ENCODE results near the gene VWA7.

The VWA7 gene

DNA sequence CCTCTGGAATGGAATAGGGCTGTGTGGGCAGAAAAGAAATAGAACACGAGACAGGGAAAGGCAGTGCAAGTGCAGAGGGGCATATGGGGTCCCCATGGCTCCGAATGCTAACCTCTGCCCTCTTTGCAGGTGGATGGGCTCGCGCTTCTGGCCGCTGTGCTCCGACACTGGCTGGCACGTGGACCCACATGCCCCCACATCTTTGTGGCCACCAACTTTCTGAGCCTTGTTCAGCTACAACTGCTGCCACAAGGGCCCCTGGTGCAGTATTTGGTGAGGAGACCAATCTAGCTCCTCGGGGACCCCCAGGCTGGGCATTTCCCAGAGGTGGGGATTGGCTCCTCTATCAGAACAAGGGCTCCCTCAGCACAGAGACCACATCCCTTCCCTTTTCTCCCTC is 15.8 kb downstream of the VWA7 start:
- Histone ChIP-seq H3K36me3 (ENCODE audit: control insufficient read depth, insufficient read depth, low read length) (no peaks in the 10 kb centered on the region), H3K9me3 (ENCODE audit: control insufficient read depth, low read length) (no peaks in the 10 kb centered on the region), H3K79me2 (no peaks in the 10 kb centered on the region), H3K9ac (no peak overlapping the region), H3K27me3 (ENCODE audit: control insufficient read depth, insufficient read depth, low read length) (no peaks in the 10 kb centered on the region), H3K4me1 (no peaks in the 10 kb centered on the region), H3K27ac (no peak overlapping the region), H2AFZ (no peak overlapping the region), H3K4me2 (ENCODE audit: low read length) (no peak overlapping the region), H3K4me3 (ENCODE audit: low read depth, low read length) (no peak overlapping the region)
- TF ChIP-seq, protein P1, sequence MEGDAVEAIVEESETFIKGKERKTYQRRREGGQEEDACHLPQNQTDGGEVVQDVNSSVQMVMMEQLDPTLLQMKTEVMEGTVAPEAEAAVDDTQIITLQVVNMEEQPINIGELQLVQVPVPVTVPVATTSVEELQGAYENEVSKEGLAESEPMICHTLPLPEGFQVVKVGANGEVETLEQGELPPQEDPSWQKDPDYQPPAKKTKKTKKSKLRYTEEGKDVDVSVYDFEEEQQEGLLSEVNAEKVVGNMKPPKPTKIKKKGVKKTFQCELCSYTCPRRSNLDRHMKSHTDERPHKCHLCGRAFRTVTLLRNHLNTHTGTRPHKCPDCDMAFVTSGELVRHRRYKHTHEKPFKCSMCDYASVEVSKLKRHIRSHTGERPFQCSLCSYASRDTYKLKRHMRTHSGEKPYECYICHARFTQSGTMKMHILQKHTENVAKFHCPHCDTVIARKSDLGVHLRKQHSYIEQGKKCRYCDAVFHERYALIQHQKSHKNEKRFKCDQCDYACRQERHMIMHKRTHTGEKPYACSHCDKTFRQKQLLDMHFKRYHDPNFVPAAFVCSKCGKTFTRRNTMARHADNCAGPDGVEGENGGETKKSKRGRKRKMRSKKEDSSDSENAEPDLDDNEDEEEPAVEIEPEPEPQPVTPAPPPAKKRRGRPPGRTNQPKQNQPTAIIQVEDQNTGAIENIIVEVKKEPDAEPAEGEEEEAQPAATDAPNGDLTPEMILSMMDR (IDR thresholded peaks at IDR 0.05): no peak

DNA sequence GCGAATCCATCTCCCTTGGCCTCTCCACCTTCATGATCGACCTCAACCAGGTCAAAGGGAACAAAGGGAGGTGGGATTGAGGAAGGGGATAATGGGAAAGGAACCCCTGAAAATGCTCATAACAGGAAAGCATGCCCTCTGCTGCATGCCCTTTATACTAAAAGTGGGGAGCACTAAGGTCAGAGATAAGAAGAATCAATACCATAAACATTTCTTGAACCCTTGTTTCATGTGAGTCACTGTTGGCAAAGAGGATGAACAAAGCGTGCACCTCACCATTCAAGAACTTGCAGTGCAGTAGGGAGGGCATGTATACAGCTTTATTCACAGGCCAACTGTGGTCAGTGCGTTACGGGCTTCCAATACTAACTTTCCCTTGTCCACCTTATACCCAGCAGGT is 16.3 kb downstream of the VWA7 start:
- Histone ChIP-seq H3K36me3 (ENCODE audit: control insufficient read depth, insufficient read depth, low read length) (no peaks in the 10 kb centered on the region), H3K4me2 (ENCODE audit: low read length) (no peak overlapping the region), H2AFZ (no peak overlapping the region), H3K27ac (no peak overlapping the region), H3K4me1 (no peaks in the 10 kb centered on the region), H3K79me2 (no peaks in the 10 kb centered on the region), H3K9me3 (ENCODE audit: control insufficient read depth, low read length) (no peaks in the 10 kb centered on the region), H3K4me3 (ENCODE audit: low read depth, low read length) (no peak overlapping the region), H3K27me3 (ENCODE audit: control insufficient read depth, insufficient read depth, low read length) (no peaks in the 10 kb centered on the region), H3K9ac (no peak overlapping the region)
- TF ChIP-seq, protein P1 (IDR thresholded peaks at IDR 0.05): no peak

DNA sequence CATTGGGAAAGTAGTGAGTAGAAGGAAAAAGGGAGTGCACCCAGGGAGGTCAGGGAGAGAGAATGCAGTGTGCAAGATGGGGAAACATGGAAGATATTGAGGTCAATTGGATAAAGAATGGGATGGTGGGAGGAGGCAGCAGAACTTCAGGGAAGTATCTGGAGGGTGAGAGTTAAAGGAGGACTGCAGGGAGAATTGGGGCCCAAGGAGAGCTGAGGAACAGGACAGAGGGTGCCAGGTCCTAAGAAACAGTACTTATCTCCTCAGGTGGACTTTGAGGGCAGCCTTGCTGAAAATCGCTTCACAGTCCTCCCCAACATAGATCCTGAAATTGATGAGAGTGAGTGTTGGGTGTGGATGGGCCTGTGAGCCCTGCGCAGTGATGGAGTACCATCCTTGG is 18.8 kb downstream of the VWA7 start:
- Histone ChIP-seq H3K27me3 (ENCODE audit: control insufficient read depth, insufficient read depth, low read length) (no peaks in the 10 kb centered on the region), H2AFZ (no peak overlapping the region), H3K4me2 (ENCODE audit: low read length) (no peak overlapping the region), H3K36me3 (ENCODE audit: control insufficient read depth, insufficient read depth, low read length) (no peaks in the 10 kb centered on the region), H3K4me1 (no peaks in the 10 kb centered on the region), H3K4me3 (ENCODE audit: low read depth, low read length) (no peak overlapping the region), H3K79me2 (no peaks in the 10 kb centered on the region), H3K9ac (no peak overlapping the region), H3K9me3 (ENCODE audit: control insufficient read depth, low read length) (no peaks in the 10 kb centered on the region), H3K27ac (no peak overlapping the region)
- TF ChIP-seq, protein P1 (IDR thresholded peaks at IDR 0.05): no peak

DNA sequence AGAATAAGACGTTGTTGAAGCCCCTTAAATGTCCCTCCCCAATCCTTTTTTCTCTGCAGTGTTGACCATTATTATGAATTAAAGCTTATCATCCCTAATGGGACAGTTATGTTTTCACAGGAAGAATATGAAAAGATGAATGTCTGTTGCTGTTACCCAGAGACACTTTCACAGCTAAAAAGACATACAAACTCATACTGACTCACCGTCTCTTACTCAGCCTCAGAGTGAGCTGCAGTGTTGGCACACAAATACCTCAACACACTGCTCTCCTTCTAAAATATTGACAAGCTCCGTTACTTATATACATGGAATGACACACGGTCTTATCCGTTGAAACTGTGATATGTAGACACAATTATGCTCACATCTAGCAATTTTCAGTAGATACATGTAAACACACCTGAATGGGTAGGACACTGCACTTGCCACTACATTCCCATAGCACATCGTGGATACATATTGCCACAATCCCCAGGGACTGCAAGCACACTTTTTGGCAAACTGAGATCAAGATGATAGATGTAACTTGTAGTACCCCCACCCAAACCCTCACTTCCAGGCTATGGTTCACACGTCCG is 24.3 kb downstream of the VWA7 start:
- Histone ChIP-seq H3K36me3 (ENCODE audit: control insufficient read depth, insufficient read depth, low read length) (no peaks in the 10 kb centered on the region), H3K9me3 (ENCODE audit: control insufficient read depth, low read length) (no peaks in the 10 kb centered on the region), H3K4me3 (ENCODE audit: low read depth, low read length) (no peak overlapping the region), H3K27me3 (ENCODE audit: control insufficient read depth, insufficient read depth, low read length) (no peaks in the 10 kb centered on the region), H3K79me2 (no peaks in the 10 kb centered on the region), H3K9ac (no peak overlapping the region), H3K4me1 (no peaks in the 10 kb centered on the region), H2AFZ (no peak overlapping the region), H3K4me2 (ENCODE audit: low read length) (no peak overlapping the region), H3K27ac (no peak overlapping the region)
- TF ChIP-seq, protein P1 (IDR thresholded peaks at IDR 0.05): no peak

DNA sequence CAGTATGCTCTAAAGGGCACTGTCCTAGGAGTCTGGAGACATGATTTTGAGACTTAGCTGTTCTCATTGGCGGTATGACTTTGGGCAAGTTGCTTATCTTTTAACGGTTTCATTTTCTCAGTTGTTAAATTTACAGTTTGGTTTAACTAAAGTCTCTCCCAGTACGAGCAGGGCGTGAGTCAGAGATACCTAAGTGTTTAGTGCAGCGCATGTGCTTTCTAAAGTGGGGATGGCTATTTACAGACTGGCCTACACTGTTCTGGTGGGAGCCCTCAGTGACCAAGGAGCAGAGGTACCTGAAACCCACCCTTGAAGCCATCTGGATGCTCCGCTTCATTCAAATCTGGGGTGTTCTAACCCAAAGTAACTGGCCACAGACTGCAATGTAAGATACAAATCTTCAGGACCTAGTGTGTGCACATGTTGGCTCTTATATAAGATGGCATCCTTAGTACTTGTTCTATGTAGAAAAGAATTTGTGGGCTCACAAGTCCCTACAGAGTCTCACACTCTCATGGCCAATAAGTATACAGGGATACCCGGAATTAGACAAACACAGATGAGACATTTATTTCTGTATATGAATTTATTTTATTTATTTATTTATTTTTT is 26.6 kb downstream of the VWA7 start:
- H3K36me3 ChIP-seq (ENCODE audit: control insufficient read depth, insufficient read depth, low read length): no peaks in the 10 kb centered on the region
- H3K27me3 ChIP-seq (ENCODE audit: control insufficient read depth, insufficient read depth, low read length): no peaks in the 10 kb centered on the region
- no peak overlapping the region for H2AFZ ChIP-seq
- no peak overlapping the region for H3K4me2 ChIP-seq (ENCODE audit: low read length)
- H3K27ac ChIP-seq: no peak overlapping the region
- no peak overlapping the region for H3K9ac ChIP-seq
- H3K79me2 ChIP-seq: no peaks in the 10 kb centered on the region
- H3K4me3 ChIP-seq (ENCODE audit: low read depth, low read length): no peak overlapping the region
- H3K9me3 ChIP-seq (ENCODE audit: control insufficient read depth, low read length): no peaks in the 10 kb centered on the region
- TF ChIP-seq, protein P1 (IDR thresholded peaks at IDR 0.05): no peak
- no peaks in the 10 kb centered on the region for H3K4me1 ChIP-seq
